ENCODE results near the gene AMD1. TPM values are rescaled to one million over a fixed set of nuclear protein-coding genes. Genes with fewer than 3 reads are reported as not detected.

AMD1 gene
- total RNA-seq, 4 donors from 2014 or later, result 46.2 to 93.1 (median 59.6) TPM

DNA sequence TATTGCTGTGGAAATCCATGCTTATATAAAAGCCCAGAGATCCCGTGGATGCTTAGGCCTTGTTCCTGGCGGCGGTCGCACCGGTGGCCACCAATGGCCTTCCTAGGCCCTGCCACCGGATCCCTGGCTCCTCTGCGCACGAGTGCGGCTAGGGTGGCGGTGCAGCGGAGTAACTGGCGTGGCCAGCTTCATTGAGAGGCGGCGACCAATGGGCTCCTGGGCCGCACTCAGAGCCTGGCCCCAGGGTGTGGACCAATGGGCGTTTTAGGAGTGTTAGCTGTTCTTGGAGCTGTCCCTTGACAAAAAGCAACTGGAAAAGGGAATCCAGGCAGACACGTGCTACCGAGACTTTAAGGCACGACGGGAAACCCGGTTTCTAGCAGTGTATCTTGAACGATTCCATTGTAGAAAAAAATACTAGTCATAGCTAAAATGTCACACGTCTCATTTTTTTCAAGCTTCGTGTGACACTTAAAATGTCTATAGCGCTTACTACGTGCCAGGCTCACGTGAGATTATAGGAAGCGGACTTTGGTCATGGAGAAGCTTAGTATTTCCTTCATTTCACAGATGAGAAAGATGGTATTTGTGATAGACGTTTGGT is 1.7 kb downstream of the AMD1 start:
- intact Hi-C loops (cut with DNase I), result loop anchor here (2.0 to 10.0 kb wide), 2 partner anchors 83 to 1181 kb away; partner anchors contain the start of genes AK9, FIG4 and GTF3C6
- Histone ChIP-seq H3K36me3 (no peaks in the 10 kb centered on the region), H3K27ac (replicated peaks in 1 of 4) (peak overlapping the region; percentile 94 to 97 (median 97)), H3K9me3 (no peaks in the 10 kb centered on the region), H3K4me3 (peak overlapping the region; percentile 83 to 98 (median 90)), H3K4me1 (peaks cover 42 to 54% (median 48%) of the 10 kb centered on the region in 4 donors), H3K27me3 (no peaks in the 10 kb centered on the region)
- TF ChIP-seq, protein P1, sequence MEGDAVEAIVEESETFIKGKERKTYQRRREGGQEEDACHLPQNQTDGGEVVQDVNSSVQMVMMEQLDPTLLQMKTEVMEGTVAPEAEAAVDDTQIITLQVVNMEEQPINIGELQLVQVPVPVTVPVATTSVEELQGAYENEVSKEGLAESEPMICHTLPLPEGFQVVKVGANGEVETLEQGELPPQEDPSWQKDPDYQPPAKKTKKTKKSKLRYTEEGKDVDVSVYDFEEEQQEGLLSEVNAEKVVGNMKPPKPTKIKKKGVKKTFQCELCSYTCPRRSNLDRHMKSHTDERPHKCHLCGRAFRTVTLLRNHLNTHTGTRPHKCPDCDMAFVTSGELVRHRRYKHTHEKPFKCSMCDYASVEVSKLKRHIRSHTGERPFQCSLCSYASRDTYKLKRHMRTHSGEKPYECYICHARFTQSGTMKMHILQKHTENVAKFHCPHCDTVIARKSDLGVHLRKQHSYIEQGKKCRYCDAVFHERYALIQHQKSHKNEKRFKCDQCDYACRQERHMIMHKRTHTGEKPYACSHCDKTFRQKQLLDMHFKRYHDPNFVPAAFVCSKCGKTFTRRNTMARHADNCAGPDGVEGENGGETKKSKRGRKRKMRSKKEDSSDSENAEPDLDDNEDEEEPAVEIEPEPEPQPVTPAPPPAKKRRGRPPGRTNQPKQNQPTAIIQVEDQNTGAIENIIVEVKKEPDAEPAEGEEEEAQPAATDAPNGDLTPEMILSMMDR (IDR thresholded peaks at IDR 0.05), result no peak
- peak; percentile 94 to 98 for TF ChIP-seq POLR2AphosphoS5 (IDR thresholded peaks at IDR 0.05)
- peak; percentile 91 for TF ChIP-seq POLR2A (IDR thresholded peaks at IDR 0.05; ENCODE audit: low read depth)
- TF ChIP-seq EP300 (IDR thresholded peaks at IDR 0.05), result no peak
- peak; percentile 96 for DNase-seq (ENCODE audit: extremely low spot score)
- 3% methylated on average over 29 of the region's 29 CpGs for WGBS

DNA sequence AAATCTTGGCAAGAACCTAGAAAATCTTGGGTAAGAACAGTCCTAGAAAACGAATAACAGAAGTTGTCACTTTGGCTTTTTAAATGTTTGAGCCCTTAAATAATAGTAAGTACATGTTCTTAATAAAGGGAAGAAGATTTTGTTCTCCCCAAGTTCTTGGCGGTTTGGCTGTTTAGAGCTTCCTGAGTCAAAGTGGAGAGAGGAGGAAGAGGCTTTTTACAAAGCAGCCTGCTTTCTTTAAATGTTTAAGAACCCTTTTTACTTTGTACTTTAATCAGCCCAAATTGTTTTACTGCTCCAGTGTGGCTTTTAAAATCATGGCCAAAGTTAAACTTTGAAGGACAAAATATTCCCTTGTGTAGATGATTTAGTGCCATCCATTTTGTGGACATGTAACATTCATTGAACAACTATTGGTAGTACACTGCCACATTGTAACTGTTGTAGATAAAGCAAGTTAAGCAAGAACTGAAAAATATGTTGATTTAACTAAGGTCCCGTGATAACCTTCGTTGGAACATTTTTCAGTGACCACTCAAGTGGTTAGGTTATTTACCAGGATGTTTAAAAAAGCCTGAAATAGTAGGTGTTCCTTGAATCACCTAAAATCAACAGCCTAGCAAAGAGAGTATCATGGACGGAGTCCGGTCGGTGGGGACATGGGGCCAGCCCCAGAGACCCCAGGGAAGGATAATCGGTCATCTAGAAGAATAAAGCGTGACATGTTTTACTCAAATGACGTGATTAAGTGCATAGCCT is 2.4 kb downstream of the AMD1 start:
- no peak for DNase-seq (ENCODE audit: extremely low spot score)
- WGBS, result 46% methylated on average over 10 of the region's 10 CpGs
- Histone ChIP-seq H3K4me3 (peak overlapping the region; percentile 83 to 98 (median 90)), H3K4me1 (peaks cover 49 to 61% (median 55%) of the 10 kb centered on the region in 4 donors), H3K9me3 (no peaks in the 10 kb centered on the region), H3K27ac (replicated peaks in 1 of 4) (peak overlapping the region; percentile 94 to 97 (median 97)), H3K27me3 (no peaks in the 10 kb centered on the region), H3K36me3 (no peaks in the 10 kb centered on the region)
- intact Hi-C loops (cut with DNase I), result loop anchor here (2.0 to 10.0 kb wide), 2 partner anchors 82 to 1182 kb away; partner anchors contain the start of genes AK9, FIG4 and GTF3C6
- TF ChIP-seq POLR2A (IDR thresholded peaks at IDR 0.05; ENCODE audit: low read depth) (no peak), POLR2AphosphoS5 (IDR thresholded peaks at IDR 0.05) (no peak), EP300 (IDR thresholded peaks at IDR 0.05) (no peak)
- TF ChIP-seq, protein P1 (IDR thresholded peaks at IDR 0.05), result no peak

DNA sequence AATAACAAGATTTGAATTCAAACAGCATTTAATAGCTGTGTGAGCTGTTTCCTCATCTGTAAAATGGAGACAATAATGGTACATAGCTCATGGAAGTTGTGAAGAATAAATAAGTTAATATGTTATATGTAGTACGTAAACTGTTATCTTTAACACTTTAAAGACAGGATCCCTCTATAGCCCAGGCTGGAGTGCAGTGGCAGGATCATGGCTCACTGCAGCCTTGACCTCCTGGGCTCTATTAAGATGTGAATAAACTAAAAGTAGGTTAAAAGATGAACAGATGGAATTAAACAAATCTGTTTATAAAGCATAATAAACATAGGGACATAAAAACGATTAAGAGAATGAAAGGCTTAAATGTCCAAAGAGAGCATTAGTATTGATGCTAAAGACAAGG is 3.0 kb downstream of the AMD1 start:
- no peaks in the 10 kb centered on the region for H3K36me3 ChIP-seq
- no peak for DNase-seq (ENCODE audit: extremely low spot score)
- 47% methylated on average over 2 of the region's 2 CpGs for WGBS
- H3K27ac ChIP-seq (replicated peaks in 1 of 4), result peak overlapping the region; percentile 94 to 97 (median 97)
- intact Hi-C loops (cut with DNase I), result loop anchor here (2.0 to 10.0 kb wide), 2 partner anchors 81 to 1183 kb away; partner anchors contain the start of genes AK9, FIG4 and GTF3C6
- H3K9me3 ChIP-seq, result no peaks in the 10 kb centered on the region
- H3K4me1 ChIP-seq, result peaks cover 55 to 67% (median 61%) of the 10 kb centered on the region in 4 donors
- TF ChIP-seq EP300 (IDR thresholded peaks at IDR 0.05) (no peak), POLR2AphosphoS5 (IDR thresholded peaks at IDR 0.05) (no peak), POLR2A (IDR thresholded peaks at IDR 0.05; ENCODE audit: low read depth) (no peak)
- TF ChIP-seq, protein P1 (IDR thresholded peaks at IDR 0.05), result no peak
- peak overlapping the region; percentile 83 to 98 (median 90) for H3K4me3 ChIP-seq
- no peaks in the 10 kb centered on the region for H3K27me3 ChIP-seq

DNA sequence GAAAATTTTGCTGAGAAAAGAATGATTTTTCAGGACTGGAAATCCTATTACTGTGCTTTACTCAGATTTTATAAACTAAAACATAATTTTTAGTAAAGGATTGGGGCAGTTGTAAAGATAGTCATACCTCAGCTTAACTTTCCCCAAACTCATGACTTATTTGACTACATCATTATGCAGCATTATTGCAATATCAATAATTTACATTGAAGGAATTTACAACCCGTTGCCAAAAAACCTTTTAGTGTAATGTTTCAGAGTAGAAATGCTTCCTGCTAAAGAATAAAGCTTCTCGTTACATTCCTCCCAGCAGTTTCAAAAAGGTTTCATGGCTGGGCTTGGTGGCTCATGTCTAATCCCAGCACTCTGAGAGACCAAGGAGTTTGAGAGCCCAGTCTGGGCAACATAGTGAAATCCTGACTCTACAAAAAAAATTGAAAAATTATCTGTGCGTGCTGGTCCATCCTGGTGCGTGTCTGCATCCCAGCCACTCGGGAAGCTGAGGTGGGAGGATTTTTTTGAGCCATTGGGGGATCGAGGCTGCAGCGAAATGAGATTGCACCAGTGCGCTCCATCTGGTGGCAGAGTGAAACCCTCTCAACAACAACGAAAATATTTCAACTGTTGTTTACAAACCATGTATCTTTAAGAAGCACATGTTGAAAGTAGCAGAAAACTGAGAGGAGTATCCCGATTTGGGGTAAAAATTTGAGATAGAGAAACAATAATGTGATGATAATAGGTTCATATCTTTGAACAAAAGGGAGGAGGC is 4.4 kb downstream of the AMD1 start:
- Histone ChIP-seq H3K4me1 (peaks cover 60 to 76% (median 74%) of the 10 kb centered on the region in 4 donors), H3K27ac (replicated peaks in 1 of 4) (peak overlapping the region in 2 of 4 donors; percentile 24 to 28)

More for the DNA sequence above, 4.4 kb downstream of the AMD1 start:
- H3K27me3 ChIP-seq, result no peaks in the 10 kb centered on the region
- no peaks in the 10 kb centered on the region for H3K9me3 ChIP-seq
- DNase-seq (ENCODE audit: extremely low spot score), result no peak
- peak overlapping the region in 2 of 4 donors; percentile 6 to 10 for H3K4me3 ChIP-seq
- intact Hi-C loops (cut with DNase I), result loop anchor here (10.0 kb wide), 1 partner anchor 1184 kb away; the partner anchor contains the start of genes AK9 and FIG4
- no peaks in the 10 kb centered on the region for H3K36me3 ChIP-seq
- TF ChIP-seq POLR2AphosphoS5 (IDR thresholded peaks at IDR 0.05), result no peak
- TF ChIP-seq, protein P1 (IDR thresholded peaks at IDR 0.05), result peak; percentile 34 to 41 (median 40)
- WGBS, result 16% methylated on average over 10 of the region's 10 CpGs

All from esophagus muscularis mucosa (tissue), 4 donors.